ENCODE data around the gene PAX9. TPM values are rescaled to one million over a fixed set of nuclear protein-coding genes. Genes with fewer than 3 reads are reported as not detected.

The PAX9 gene
- total RNA-seq, 1 experiment from 2014 or later = not detected

DNA sequence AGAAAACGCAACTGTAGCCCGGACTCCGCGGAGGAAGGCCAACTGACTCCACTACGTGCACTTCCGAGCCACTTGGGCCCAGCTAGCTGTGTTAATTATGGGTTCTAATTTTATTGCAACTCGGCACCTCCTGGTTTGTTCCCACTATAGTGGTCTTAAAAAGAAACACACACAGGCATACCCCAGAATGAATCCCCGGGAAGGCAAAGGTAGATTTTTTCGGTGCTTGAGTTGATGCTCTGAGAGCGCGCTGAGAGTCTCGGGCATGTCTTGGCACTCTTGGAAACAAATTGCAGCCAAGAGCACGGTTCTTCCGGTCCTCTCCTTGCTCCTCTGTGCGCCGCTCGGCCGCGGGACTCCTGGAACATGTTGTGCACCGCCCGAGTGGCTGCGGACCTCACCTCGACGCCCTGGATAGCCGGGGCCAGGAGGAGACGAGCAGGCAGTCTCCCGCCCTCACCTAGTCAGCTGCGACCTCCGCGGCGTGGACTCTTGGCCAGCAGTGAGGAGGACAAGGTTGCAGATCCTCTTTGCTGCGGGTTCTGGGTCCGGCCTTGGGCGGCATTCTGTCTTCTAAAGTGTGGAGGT lies 6.8 kb upstream of the PAX9 start:
- in situ Hi-C loops (cut with HindIII; ENCODE audit: low sequenced_read_pairs) = no loop called here

DNA sequence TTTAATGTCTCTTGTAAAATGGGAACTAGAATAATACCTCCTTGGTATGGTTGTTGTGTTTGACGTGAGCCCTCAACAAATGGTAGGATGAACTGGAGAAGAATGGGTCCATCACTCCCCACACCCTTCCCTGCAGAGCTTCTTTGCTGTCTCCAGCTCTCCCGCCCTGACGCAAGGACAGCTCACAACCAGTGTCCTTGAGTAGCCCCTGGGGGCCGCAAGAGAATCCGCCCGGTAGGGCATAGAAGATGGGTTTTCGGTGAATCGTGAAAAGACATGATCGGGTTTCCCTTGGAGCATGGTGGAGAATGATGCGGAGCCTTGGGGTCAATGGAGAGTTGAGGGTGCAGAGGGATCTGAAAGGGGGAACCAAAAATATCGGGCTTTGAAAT lies 6.1 kb upstream of the PAX9 start:
- in situ Hi-C loops (cut with HindIII; ENCODE audit: low sequenced_read_pairs) = no loop called here
- no peak for DNase-seq (ENCODE audit: low spot score)

More for the DNA sequence above, 6.8 kb upstream of the PAX9 start:
- no peak for DNase-seq (ENCODE audit: low spot score)

DNA sequence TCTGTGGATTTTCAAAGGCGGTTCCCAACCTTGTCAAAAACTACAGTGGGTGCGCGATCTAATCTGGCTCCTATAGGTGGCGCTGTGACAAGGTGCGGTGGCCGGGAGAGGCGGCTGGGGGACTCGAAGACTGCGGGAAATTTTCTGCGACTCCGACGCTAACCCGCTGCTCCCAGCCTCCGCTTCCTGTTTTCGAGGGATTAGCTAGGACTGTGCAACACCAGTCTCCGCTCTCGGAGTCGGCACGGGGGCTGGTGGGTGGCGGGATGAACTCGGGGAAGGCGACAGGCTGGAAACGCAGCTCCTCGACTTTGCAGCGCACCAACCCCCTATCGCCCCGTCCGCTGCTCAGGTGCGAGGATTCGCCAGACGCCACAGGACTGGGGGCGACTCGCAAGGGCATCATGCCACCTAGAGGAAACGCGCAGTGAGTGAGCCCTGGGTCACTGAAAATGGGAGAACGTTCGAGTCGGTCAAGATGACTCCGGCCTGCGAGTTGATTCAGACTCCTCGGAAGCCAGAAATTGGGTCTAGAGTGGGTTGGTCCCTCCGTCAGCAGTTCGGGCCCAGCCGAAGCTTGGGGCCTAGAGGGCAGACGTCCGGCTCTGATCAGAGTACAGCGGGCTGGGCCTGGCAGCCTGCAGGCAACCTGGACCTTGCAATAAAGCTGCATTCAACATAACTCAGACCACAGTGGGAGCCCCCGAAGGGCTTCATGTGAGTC lies 5.5 kb upstream of the PAX9 start:
- no peak for DNase-seq (ENCODE audit: low spot score)
- in situ Hi-C loops (cut with HindIII; ENCODE audit: low sequenced_read_pairs) = no loop called here

DNA sequence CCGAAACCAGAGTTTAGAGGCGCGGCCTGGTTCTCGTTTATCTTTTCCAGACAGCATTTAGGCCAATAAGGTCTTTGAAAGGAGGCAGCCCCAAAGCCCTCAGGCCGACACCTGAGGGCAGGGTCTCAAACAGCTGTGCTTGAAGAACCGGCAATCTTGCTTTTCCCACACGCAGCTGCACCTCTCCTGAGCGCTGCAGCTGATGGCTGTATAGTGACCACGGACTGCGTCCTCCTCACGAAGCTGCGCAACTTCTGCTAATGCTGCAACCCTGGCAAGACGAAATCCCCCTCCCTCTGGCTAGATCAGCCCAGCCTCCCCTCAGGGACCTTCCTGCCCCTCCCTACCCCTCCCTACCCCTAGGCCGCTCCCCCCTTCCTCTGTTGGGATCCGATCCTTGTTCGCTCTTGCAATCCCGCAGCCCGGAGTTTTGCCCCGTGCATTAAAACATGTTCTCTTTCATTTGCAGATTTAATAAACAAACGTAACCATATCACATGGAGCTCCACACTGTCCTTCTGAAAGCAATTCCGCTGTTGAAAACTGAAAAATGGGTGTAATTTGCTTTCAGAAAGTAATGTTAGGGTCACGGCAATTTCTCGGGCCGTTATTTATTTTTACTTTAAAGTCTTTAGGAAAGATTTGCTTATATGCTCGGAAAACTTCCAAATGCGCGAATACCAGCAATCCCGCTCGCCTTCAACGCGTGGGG lies 4.8 kb upstream of the PAX9 start:
- no peak for DNase-seq (ENCODE audit: low spot score)
- in situ Hi-C loops (cut with HindIII; ENCODE audit: low sequenced_read_pairs) = no loop called here

DNA sequence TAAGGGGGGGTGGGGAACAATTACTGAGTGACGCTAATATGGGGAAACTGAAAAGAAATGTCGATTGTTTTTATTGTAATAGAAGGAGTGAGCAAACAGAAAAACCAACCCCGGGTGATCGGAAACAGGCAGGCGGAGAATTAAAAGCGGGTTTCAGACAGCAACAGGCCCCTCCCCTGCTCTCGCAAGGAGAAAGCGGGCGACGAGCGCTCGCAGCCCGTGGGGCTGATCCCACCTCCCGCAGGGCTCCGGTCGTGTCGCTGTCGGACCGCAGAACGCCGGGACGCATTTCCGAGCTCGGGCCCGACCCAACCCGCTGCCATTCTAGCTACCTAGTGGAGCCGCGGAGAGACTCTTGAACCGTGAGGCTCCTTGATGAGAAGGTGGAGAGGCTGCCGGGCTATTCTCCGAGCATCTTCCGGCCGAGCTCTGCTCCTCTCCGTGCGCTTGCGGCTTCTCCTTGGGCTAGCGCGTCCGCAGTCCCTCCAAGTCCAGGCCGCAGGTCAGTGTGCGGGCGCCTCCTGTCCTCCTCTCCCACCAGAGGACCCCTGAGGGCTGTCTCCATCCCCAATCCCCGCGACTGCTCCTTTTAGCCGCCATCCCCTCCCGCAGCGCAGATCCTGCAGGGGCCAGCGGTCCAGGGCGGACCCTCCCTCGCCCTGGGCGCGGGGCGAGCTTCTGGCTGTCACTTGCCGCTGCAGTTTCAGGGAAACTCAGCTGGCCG lies 4.1 kb upstream of the PAX9 start:
- in situ Hi-C loops (cut with HindIII; ENCODE audit: low sequenced_read_pairs) = no loop called here
- no peak for DNase-seq (ENCODE audit: low spot score)

DNA sequence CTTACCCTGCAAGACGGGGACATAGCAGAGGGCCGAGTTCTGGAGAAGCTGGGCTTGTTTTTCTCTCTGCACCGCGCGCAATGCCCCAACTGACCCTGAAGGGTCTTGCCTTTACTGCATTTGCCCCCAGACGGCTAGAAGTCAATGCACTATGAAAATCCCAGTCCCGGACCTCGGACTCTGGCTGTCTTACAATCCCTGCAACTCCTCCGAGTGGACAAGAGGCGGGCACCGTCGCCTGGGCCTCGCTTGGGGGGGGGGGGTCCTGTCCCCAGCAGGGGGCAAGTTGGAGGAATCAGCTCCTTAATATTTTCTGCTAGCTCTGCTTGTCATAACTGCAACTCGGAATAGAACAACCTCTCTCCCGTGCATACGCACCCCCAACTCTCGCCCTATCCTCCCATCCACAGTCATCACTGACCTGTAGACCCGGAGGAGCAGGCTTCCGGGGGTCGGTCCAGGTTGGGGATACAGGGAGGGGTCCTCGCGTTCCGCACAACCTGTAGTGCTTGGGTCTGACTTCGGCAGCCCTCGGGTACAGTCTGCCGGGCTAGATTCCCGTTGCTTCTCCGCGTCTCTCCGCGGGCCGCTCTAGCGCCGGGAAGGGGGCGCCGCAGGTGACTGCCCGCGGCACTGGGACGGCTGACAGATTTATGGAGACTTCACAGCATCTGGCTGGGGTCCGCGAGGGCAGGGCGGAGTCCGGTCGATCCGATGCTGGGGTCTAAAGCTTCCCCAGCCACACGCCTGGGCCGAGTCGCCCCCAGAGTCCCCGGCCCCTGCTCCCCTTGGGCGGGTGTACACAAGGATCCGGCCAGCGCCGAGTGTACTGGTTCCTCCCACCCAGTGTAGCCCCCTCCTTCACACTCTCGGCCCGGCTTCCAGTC lies 3.3 kb upstream of the PAX9 start:
- in situ Hi-C loops (cut with HindIII; ENCODE audit: low sequenced_read_pairs) = no loop called here
- DNase-seq (ENCODE audit: low spot score) = no peak

DNA sequence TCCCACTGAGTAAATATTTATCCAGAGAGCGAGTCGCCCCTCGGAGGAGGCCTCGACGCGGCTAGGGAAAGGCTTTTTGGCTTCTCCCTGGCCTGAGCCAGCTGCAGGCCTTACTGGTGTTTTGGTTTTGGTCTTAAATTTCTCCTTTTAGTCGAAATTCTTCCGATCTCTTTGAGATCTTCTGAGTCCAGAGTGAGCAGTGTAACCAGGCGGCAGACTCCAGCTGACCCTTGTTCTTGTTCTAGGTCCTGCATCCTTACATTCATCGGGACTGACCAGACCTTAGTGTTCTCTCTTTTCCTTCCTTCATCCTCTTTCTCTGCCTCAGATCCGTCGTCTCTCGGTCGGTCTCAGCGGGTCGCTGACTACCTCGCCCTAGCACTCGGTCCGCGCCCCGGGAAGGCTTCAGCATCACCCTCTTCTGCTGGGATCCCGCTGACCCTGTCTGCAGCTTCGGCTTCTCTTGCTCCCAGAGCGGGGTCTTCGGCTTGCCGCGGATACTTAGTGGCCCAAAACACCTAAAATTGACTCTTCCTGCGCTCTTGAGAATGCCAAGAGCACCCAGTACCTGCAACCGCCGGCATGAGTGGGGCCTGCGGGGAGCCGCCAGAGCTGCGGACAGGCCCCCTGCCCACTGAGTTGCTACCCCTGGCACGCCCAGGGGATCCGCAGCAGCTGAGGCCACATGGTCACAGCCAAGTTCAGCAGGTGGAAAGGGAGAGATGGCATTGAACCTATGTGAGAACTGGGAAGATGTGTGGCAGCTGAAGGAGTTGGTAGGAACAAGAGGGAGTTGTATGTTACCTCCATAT lies 2.4 kb upstream of the PAX9 start:
- no peak for DNase-seq (ENCODE audit: low spot score)
- in situ Hi-C loops (cut with HindIII; ENCODE audit: low sequenced_read_pairs) = no loop called here

DNA sequence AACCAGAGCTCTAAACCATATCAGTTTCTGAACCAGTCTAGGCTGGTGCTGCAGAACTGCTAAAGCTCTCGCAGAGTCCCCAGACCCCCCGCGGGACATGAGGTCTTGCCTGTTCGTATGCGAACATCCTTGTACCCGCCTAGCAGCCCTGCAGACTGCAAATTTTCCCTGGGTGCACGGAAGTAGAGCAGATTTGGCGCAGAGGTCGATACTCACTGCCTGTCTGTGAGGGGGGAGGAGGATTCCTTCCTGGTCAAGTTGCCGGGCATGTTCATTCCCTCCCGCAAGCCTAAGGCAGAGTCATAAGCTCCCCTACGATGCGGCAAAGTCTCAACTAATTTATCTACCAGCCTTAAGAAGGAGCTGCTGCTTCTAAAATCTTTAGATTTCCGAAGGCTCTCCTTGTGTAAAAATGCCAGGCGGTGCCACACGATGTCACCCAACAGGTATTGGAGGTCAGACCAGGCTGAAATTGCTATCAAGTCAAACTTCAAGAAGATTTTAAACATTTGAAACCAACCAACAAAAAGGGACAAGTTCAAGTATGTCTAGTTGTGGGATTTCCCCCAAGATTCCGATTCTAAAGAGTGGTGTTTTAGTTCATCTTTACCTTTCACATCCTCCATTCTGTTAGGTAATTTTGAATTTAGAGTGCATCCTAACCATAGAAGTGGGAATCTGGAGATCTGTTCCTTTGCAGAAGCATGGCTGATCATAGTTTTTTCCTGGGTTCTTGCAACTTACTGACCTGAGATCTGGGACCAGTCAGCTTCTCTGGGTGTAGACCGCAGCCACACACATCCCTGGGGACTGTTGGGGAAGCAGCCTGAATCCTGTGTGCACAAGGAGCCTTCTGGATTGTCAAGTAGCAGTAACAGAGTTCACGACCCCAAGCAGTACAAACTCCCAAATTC lies 1.6 kb upstream of the PAX9 start:
- DNase-seq (ENCODE audit: low spot score) = no peak
- in situ Hi-C loops (cut with HindIII; ENCODE audit: low sequenced_read_pairs) = no loop called here

DNA sequence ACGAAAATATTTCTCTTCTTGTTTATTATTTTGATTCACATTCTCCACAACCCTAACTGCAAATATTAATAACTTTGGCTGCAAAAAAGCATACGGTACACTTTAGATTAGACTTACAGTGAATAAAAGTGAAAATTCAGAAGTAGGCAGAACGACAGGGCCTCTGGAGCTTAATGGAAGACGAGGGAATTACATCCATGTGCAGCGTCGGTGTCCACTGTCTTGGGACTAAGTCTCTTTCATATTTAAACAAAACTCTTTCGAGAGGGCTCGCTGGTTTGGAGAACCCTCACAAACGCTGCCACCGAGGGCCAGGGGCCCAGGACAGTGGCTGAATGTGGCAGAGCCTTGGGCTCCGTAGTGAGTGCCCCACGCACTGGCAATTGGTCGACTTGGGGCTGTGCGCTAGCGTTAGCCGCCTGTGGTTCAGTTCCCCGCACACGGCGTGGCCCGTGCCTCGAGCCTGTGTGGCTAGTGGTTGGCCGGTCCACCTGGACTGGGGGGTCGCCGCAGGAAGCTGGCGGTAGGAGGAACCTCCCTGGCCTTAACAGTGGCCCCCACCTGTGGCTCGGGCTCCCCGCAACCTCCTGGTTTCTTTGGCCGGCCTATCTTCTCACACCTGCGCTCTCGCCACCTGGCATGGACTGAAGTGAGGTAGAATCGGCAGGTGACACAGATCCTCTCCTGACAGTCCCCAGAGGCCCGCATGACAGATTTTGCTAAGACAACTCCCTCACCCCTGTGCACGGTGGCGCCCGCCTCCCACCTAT lies 739 bp upstream of the PAX9 start:
- in situ Hi-C loops (cut with HindIII; ENCODE audit: low sequenced_read_pairs) = no loop called here
- DNase-seq (ENCODE audit: low spot score) = no peak

DNA sequence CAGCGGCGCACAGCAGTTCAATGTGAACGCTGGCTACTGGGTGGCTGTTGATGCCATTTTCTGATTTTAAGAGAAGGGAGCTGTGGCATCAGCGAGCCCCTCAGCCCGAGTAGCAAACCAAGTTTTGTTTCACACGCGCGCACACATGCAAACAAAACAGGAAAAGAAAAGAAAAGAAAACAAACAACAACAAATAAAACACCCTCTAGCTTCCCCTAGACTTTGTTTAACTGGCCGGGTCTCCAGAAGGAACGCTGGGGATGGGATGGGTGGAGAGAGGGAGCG lies 540 bp downstream of the PAX9 start:
- no peak for DNase-seq (ENCODE audit: low spot score)
- in situ Hi-C loops (cut with HindIII; ENCODE audit: low sequenced_read_pairs) = no loop called here

DNA sequence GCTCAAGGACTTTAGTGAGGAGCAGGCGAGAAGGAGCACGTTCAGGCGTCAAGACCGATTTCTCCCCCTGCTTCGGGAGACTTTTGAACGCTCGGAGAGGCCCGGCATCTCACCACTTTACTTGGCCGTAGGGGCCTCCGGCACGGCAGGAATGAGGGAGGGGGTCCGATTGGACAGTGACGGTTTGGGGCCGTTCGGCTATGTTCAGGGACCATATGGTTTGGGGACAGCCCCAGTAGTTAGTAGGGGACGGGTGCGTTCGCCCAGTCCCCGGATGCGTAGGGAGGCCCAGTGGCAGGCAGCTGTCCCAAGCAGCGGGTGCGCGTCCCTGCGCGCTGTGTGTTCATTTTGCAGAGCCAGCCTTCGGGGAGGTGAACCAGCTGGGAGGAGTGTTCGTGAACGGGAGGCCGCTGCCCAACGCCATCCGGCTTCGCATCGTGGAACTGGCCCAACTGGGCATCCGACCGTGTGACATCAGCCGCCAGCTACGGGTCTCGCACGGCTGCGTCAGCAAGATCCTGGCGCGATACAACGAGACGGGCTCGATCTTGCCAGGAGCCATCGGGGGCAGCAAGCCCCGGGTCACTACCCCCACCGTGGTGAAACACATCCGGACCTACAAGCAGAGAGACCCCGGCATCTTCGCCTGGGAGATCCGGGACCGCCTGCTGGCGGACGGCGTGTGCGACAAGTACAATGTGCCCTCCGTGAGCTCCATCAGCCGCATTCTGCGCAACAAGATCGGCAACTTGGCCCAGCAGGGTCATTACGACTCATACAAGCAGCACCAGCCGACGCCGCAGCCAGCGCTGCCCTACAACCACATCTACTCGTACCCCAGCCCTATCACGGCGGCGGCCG lies 1.1 kb downstream of the PAX9 start:
- no peak for DNase-seq (ENCODE audit: low spot score)
- in situ Hi-C loops (cut with HindIII; ENCODE audit: low sequenced_read_pairs) = no loop called here

DNA sequence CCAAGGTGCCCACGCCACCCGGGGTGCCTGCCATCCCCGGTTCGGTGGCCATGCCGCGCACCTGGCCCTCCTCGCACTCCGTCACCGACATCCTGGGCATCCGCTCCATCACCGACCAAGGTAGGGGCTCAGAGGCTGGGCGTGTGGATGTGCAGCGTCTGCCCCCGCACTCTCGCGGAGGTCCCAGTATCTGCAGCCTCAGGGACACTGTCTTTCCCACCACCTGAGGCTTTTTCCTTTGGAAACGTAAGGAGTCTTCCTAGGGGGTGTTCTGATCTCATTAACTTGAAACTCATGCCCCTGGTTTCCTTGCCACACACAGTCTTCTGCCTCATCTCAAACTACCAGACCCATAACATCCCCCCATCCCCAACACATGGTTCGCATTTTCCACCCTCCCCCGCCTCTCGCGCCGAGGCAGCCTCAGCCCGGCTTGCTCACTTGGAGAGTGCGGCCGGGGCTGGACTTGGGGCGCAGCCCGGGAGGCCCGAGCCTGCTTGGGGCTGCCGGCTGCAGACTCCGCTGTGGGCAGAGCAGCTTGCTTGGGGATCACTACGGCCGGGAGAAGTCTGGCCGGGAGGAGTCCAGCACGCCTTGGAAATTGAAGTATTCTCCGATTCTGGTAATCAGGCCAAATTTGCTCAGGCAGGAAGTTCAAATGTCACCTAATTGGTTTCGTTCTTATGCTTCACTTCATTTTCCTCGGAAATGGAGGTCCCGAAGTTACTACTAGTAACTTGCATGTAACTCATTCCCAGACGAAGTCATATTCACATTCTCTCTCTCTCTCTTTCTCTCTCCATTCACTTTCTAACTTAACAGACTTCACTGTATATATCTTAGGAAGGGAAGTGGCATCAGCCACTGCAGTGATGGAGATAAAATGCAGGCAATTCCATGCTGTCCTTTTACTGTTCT lies 2.0 kb downstream of the PAX9 start:
- in situ Hi-C loops (cut with HindIII; ENCODE audit: low sequenced_read_pairs) = no loop called here
- DNase-seq (ENCODE audit: low spot score) = no peak

DNA sequence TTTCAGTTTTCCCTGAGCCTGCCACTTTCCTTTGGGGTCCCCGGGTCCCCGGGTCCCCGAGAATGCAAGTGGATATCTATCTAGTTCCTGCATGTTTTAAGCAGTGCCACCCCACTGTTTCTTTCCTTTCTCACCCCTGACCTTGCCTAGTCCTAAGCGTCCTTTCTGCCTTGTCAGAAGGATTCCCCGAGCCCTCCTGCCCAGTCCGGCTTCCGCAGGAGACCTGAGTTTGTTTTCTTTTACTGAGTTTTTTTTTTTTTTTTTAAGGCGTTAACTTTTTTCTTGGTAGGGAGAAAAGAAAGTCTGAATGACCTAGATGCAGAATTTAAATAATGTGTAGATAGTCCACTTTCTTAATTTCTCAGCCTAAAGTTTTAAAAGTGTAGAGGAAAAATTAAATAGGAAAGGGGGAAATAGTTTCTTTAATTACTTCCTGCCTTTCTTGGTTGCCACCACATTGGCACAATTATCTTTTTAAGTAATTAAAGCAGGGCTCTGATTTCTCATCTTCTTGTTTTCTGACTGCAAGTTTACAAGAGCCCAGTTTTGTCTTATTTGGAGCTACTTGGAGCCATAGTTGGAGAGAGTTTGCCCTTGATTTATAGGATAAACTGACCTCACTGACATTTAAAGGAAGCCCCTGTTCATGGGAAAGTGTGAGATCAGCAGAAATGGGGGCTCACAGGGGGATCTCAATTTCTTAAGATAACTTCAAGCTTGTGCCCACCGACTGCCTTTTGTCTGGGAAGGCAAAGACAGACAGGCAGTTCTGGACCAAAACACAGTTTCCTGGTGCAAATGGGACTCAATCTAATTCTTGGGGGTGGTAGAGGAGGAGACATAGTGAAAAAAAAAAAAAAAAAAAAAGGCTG lies 2.9 kb downstream of the PAX9 start:
- in situ Hi-C loops (cut with HindIII; ENCODE audit: low sequenced_read_pairs) = no loop called here
- no peak for DNase-seq (ENCODE audit: low spot score)

DNA sequence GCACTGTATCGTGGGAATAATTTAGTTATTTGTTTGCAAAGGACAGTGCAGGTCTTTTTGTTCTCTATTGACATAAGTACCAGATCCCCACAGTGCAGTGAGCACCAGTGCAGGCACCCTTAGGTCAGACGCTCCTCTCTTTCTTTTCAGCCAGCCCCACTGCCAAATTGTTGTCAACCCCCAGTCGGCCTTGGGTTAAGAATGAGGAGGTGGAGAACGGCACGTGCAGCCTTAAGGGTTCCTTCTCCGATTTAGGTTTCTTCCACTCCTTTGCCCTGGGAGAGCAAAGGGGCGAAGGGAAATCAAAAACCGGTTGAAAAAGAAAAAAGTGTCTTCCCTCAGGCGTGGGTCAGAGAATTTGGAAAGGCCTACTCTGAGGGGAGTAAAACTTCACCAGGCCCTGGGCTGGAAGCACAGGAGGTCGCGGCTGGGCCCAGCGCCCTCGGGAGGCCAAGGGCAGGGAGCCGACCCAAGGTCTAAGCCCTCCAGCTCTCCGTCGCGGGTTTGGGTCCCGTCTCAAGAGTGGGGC lies 4.3 kb downstream of the PAX9 start:
- in situ Hi-C loops (cut with HindIII; ENCODE audit: low sequenced_read_pairs) = no loop called here
- no peak for DNase-seq (ENCODE audit: low spot score)

All from G401 (cell line).